ENCODE data around the gene UNG. TPM values are rescaled to one million over a fixed set of nuclear protein-coding genes. Genes with fewer than 3 reads are reported as not detected.

The UNG gene
- polyA plus RNA-seq, 1 of the 3 experiments (the other 2 are of a cell fraction), result 33.2 TPM

DNA sequence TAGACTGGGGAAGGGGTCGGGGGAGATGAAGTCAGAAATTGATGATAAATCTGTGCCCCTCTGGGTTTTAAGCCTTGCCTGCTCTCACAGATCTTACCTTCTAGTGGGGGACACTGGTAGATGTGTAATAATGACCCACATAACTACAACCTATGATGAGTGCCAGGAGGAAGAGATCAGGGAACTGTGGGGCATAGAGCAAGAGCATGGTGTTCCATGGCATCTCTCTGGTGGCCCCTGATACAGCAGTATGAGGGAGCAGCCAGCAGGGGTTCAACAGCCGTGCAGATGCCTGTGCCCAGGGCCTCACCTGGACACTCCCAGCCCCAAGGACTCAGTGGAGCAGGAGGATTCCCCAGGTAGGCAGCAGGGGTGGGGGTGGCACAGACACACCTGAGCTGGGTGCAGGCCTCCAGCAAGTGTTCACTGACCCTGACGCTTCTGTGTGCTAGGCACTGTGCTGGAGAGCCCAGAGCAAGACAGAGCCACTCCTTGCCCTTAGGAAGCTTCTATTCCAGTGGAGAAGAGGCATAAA lies 24.0 kb downstream of the UNG start:
- no peak for DNase-seq
- ChIA-PET CTCF (interaction anchor here (1.6 to 5.5 kb wide), 2 partner anchors 9 to 55 kb away, joined by 3 to 36 read pairs; no protein-coding TSS in a partner anchor), POLR2A (no interaction called here)
- Histone ChIP-seq H3K9me2 (no peaks in the 10 kb centered on the region), H4K20me1 (ENCODE audit: insufficient read depth) (no peaks in the 10 kb centered on the region), H3F3A (replicated peaks; ENCODE audit: insufficient read depth) (no peaks in the 10 kb centered on the region), H3K27ac (ENCODE audit: low read depth in 2 of 2, low read length in 1 of 2) (no peak overlapping the region), H3K9me3 (no peaks in the 10 kb centered on the region), H3K4me2 (no peak overlapping the region), H3K4me3 (ENCODE audit: low read depth in 2 of 2, low read length in 1 of 2) (no peak overlapping the region), H3K79me2 (ENCODE audit: insufficient read depth) (no peaks in the 10 kb centered on the region), H3K27me3 (ENCODE audit: insufficient read depth) (no peaks in the 10 kb centered on the region), H3K9ac (no peak overlapping the region), H3K36me3 (replicated peaks in 1 of 2; ENCODE audit: control insufficient read depth in 1 of 2, insufficient read depth in 2 of 2, low read length in 1 of 2) (no peaks in the 10 kb centered on the region), H2AFZ (ENCODE audit: low read depth) (no peak overlapping the region), H3K4me1 (ENCODE audit: control insufficient read depth in 1 of 2, insufficient read depth in 2 of 2, low read depth in 1 of 2, low read length in 1 of 2) (peaks cover 0 to 3% of the 10 kb centered on the region in 2 experiments; a peak in 1 of 4 replicates)
- 68% methylated on average over 2 of the region's 3 CpGs for WGBS (ENCODE audit: low lambda C conversion rate)
- no peak for TF ChIP-seq FOSL2 (IDR thresholded peaks at IDR 0.05; ENCODE audit: borderline replicate concordance, low read depth)
- TF ChIP-seq, protein P1, sequence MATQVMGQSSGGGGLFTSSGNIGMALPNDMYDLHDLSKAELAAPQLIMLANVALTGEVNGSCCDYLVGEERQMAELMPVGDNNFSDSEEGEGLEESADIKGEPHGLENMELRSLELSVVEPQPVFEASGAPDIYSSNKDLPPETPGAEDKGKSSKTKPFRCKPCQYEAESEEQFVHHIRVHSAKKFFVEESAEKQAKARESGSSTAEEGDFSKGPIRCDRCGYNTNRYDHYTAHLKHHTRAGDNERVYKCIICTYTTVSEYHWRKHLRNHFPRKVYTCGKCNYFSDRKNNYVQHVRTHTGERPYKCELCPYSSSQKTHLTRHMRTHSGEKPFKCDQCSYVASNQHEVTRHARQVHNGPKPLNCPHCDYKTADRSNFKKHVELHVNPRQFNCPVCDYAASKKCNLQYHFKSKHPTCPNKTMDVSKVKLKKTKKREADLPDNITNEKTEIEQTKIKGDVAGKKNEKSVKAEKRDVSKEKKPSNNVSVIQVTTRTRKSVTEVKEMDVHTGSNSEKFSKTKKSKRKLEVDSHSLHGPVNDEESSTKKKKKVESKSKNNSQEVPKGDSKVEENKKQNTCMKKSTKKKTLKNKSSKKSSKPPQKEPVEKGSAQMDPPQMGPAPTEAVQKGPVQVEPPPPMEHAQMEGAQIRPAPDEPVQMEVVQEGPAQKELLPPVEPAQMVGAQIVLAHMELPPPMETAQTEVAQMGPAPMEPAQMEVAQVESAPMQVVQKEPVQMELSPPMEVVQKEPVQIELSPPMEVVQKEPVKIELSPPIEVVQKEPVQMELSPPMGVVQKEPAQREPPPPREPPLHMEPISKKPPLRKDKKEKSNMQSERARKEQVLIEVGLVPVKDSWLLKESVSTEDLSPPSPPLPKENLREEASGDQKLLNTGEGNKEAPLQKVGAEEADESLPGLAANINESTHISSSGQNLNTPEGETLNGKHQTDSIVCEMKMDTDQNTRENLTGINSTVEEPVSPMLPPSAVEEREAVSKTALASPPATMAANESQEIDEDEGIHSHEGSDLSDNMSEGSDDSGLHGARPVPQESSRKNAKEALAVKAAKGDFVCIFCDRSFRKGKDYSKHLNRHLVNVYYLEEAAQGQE (IDR thresholded peaks at IDR 0.05; ENCODE audit: low read depth, low read length), result no peak
- TF ChIP-seq MXI1 (IDR thresholded peaks at IDR 0.05; ENCODE audit: low read depth, low read length), result no peak
- TF ChIP-seq EZH2phosphoT487 (IDR thresholded peaks at IDR 0.05; ENCODE audit: borderline replicate concordance, low read depth), result no peak
- no peak for TF ChIP-seq SMC3 (IDR thresholded peaks at IDR 0.05; ENCODE audit: low read depth, low read length)
- TF ChIP-seq, protein P2, sequence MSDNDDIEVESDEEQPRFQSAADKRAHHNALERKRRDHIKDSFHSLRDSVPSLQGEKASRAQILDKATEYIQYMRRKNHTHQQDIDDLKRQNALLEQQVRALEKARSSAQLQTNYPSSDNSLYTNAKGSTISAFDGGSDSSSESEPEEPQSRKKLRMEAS (IDR thresholded peaks at IDR 0.05; ENCODE audit: low read depth), result no peak
- no peak for TF ChIP-seq FOXJ3 (CRISPR knock-in tag; IDR thresholded peaks at IDR 0.05)
- no peak for TF ChIP-seq YY1 (IDR thresholded peaks at IDR 0.05; ENCODE audit: low read depth)
- TF ChIP-seq, protein P3, sequence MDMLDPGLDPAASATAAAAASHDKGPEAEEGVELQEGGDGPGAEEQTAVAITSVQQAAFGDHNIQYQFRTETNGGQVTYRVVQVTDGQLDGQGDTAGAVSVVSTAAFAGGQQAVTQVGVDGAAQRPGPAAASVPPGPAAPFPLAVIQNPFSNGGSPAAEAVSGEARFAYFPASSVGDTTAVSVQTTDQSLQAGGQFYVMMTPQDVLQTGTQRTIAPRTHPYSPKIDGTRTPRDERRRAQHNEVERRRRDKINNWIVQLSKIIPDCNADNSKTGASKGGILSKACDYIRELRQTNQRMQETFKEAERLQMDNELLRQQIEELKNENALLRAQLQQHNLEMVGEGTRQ (IDR thresholded peaks at IDR 0.05; ENCODE audit: borderline replicate concordance, low read depth, low read length), result no peak
- TF ChIP-seq JUND (IDR thresholded peaks at IDR 0.05), result no peak
- no peak for TF ChIP-seq GATA2 (CRISPR knock-in tag; IDR thresholded peaks at IDR 0.05)
- TF ChIP-seq EP300 (IDR thresholded peaks at IDR 0.05; ENCODE audit: borderline replicate concordance in 1 of 2, low read depth in 1 of 2, low read length in 1 of 2), result no peak
- TF ChIP-seq CHD2 (IDR thresholded peaks at IDR 0.05; ENCODE audit: low read length, partially characterized antibody), result no peak

Measured in SK-N-SH (cell line).